ENCODE measurements around the gene STXBP4. TPM values are rescaled to one million over a fixed set of nuclear protein-coding genes. Genes with fewer than 3 reads are reported as not detected.

STXBP4 gene
- total RNA-seq, 1 experiment from 2014 or later = 16.8 TPM

GRCh38 chr17:55059724-55060123 lies 91.2 kb downstream of the STXBP4 start:
- ChIA-PET POLR2A (no interaction called here), CTCF (interaction anchor here (0.7 kb wide), 1 partner anchor 299 kb away, joined by 3 read pairs; no protein-coding TSS in a partner anchor)
- Mint-ChIP-seq H3K4me3 (ENCODE audit: unreplicated experiment) (no peak overlapping the region), H3K4me1 (ENCODE audit: low read depth, unreplicated experiment) (no peaks in the 10 kb centered on the region), H3K36me3 (ENCODE audit: insufficient read depth, unreplicated experiment) (no peaks in the 10 kb centered on the region), H3K27me3 (ENCODE audit: insufficient read depth, unreplicated experiment) (no peaks in the 10 kb centered on the region), H3K9me3 (ENCODE audit: unreplicated experiment) (no peaks in the 10 kb centered on the region), H3K27ac (ENCODE audit: unreplicated experiment) (no peak overlapping the region)
- no peaks in the 10 kb centered on the region for H3K27me3 ChIP-seq (replicated peaks; ENCODE audit: control insufficient read depth, insufficient read depth, low read length)
- H3K36me3 ChIP-seq (ENCODE audit: control insufficient read depth, insufficient read depth, low read length) = no peaks in the 10 kb centered on the region
- no peaks in the 10 kb centered on the region for H3K9me3 ChIP-seq
- intact Hi-C loops (cut with micrococcal nuclease; ENCODE audit: unreplicated experiment) = loop anchor here (5.0 to 10.0 kb wide), 3 partner anchors 67 to 455 kb away; partner anchors contain the start of gene SMIM36
- 0 out of 2 replicates have a peak, but pooled peaks cover 3% of the 10 kb centered on the region for H3K4me1 ChIP-seq
- no peak for DNase-seq
- TF ChIP-seq CTCF (IDR thresholded peaks at IDR 0.05; ENCODE audit: insufficient read depth in 1 of 2, low read depth in 1 of 2, low read length in 1 of 2, severe bottlenecking in 1 of 2, unreplicated experiment in 1 of 2) = no peak
- no TSS peak for BruUV-seq (replicated peaks)
- H3K4me3 ChIP-seq (ENCODE audit: low read depth, low read length) = no peak overlapping the region

DNA sequence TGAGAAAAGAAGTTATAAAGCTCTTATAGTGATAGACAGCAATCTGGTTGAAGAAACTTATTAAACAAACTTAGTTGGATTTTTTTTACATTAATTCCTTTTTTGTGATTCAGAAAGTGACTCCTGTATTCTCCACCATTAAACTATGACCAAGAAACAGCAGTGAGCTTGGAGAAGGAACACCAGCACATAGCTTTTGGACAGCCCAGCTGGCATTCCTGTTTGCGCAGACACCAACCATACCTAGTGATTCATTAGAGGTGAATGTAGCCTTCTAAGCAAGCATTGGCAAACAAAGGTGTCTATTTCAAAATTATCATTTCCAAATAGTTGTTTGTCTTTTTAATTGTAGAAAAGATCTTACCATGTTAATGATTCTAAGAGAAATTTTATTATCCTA lies 94.4 kb downstream of the STXBP4 start:
- BruUV-seq (replicated peaks) = no TSS peak
- Mint-ChIP-seq H3K36me3 (ENCODE audit: insufficient read depth, unreplicated experiment) (no peaks in the 10 kb centered on the region), H3K4me1 (ENCODE audit: low read depth, unreplicated experiment) (no peaks in the 10 kb centered on the region), H3K4me3 (ENCODE audit: unreplicated experiment) (no peak overlapping the region), H3K27ac (ENCODE audit: unreplicated experiment) (no peak overlapping the region), H3K27me3 (ENCODE audit: insufficient read depth, unreplicated experiment) (no peaks in the 10 kb centered on the region), H3K9me3 (ENCODE audit: unreplicated experiment) (no peaks in the 10 kb centered on the region)
- intact Hi-C loops (cut with micrococcal nuclease; ENCODE audit: unreplicated experiment) = no loop called here
- Histone ChIP-seq H3K4me3 (ENCODE audit: low read depth, low read length) (no peak overlapping the region), H3K36me3 (ENCODE audit: control insufficient read depth, insufficient read depth, low read length) (no peaks in the 10 kb centered on the region), H3K9me3 (no peaks in the 10 kb centered on the region), H3K4me1 (0 out of 2 replicates have a peak, but pooled peaks cover 3% of the 10 kb centered on the region), H3K27me3 (replicated peaks; ENCODE audit: control insufficient read depth, insufficient read depth, low read length) (no peaks in the 10 kb centered on the region)
- POLR2A ChIA-PET = no interaction called here
- CTCF ChIA-PET = no interaction called here
- no peak for TF ChIP-seq CTCF (IDR thresholded peaks at IDR 0.05; ENCODE audit: insufficient read depth in 1 of 2, low read depth in 1 of 2, low read length in 1 of 2, severe bottlenecking in 1 of 2, unreplicated experiment in 1 of 2)
- no peak for DNase-seq

GRCh38 chr17:55063885-55064874 lies 95.6 kb downstream of the STXBP4 start:
- Histone ChIP-seq H3K9me3 (no peaks in the 10 kb centered on the region), H3K27me3 (replicated peaks; ENCODE audit: control insufficient read depth, insufficient read depth, low read length) (no peaks in the 10 kb centered on the region), H3K36me3 (ENCODE audit: control insufficient read depth, insufficient read depth, low read length) (no peaks in the 10 kb centered on the region), H3K4me3 (ENCODE audit: low read depth, low read length) (no peak overlapping the region), H3K4me1 (0 out of 2 replicates have a peak, but pooled peaks cover 3% of the 10 kb centered on the region)
- DNase-seq = no peak
- Mint-ChIP-seq H3K27ac (ENCODE audit: unreplicated experiment) (no peak overlapping the region), H3K9me3 (ENCODE audit: unreplicated experiment) (no peaks in the 10 kb centered on the region), H3K27me3 (ENCODE audit: insufficient read depth, unreplicated experiment) (no peaks in the 10 kb centered on the region), H3K4me3 (ENCODE audit: unreplicated experiment) (no peak overlapping the region), H3K4me1 (ENCODE audit: low read depth, unreplicated experiment) (no peaks in the 10 kb centered on the region), H3K36me3 (ENCODE audit: insufficient read depth, unreplicated experiment) (no peaks in the 10 kb centered on the region)
- ChIA-PET POLR2A (interaction anchor here (0.5 kb wide), 1 partner anchor 202 kb away, joined by 3 read pairs; no protein-coding TSS in a partner anchor), CTCF (no interaction called here)
- intact Hi-C loops (cut with micrococcal nuclease; ENCODE audit: unreplicated experiment) = no loop called here
- TF ChIP-seq CTCF (IDR thresholded peaks at IDR 0.05; ENCODE audit: insufficient read depth in 1 of 2, low read depth in 1 of 2, low read length in 1 of 2, severe bottlenecking in 1 of 2, unreplicated experiment in 1 of 2) = no peak
- BruUV-seq (replicated peaks) = no TSS peak

Measured in Caco-2 (cell line).